Measurements from ENCODE around the gene BORCS8.

- no peak for TF ChIP-seq CREB5 (CRISPR knock-in tag; IDR thresholded peaks at IDR 0.05; ENCODE audit: low read depth)
- TF ChIP-seq CSDC2 (CRISPR knock-in tag; IDR thresholded peaks at IDR 0.05) = no peak
- TF ChIP-seq OSR1 (CRISPR knock-in tag; IDR thresholded peaks at IDR 0.05) = no peak
- no peak for TF ChIP-seq PATZ1 (CRISPR knock-in tag; IDR thresholded peaks at IDR 0.05; ENCODE audit: borderline replicate concordance)
- no peak for TF ChIP-seq ISL1 (CRISPR knock-in tag; IDR thresholded peaks at IDR 0.05)
- no peak for TF ChIP-seq ZFP30 (CRISPR knock-in tag; IDR thresholded peaks at IDR 0.05)
- TF ChIP-seq BACH2 (CRISPR knock-in tag; IDR thresholded peaks at IDR 0.05; ENCODE audit: borderline replicate concordance) = no peak
- no peak for TF ChIP-seq ARNTL (CRISPR knock-in tag; IDR thresholded peaks at IDR 0.05; ENCODE audit: borderline replicate concordance, low read depth)
- no peak for TF ChIP-seq CSRNP3 (CRISPR knock-in tag; IDR thresholded peaks at IDR 0.05)
- TF ChIP-seq ZNF8 (CRISPR knock-in tag; IDR thresholded peaks at IDR 0.05) = no peak
- TF ChIP-seq GLIS3 (CRISPR knock-in tag; IDR thresholded peaks at IDR 0.05) = no peak
- no peak for TF ChIP-seq TOX (CRISPR knock-in tag; IDR thresholded peaks at IDR 0.05; ENCODE audit: borderline replicate concordance)
Measured at GRCh38 chr19:19223060-19223459, 31.1 kb upstream of the BORCS8 start.
